ENCODE results near the gene AMN1.

DNA sequence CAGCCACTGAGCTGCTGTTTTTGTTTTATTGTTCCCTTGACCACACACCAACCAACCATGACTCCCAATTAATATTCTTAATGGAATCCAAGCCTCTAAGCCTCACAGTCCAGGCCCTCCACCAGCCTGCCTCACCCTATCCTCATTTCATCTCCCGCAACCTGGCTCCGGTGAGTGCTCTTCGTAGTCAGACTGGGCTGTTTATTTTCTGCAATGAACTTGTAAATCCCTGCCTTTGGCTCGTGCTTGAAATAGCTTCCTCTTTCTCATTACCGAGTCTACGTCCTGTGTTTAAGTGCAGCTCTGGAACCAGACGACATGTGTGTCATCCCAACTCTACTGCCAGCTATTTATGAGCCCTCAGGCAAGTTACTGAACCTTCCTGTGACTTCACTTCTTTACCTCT lies 81.7 kb downstream of the AMN1 start:
- TF ChIP-seq CTCF (optimal IDR thresholded peaks at IDR 0.05 in 1 of 3, IDR thresholded peaks at IDR 0.05 in 1 of 3, conservative IDR thresholded peaks at IDR 0.05 in 1 of 3; ENCODE audit: extremely low read depth in 1 of 3, insufficient read depth in 2 of 3, low read length in 3 of 3) = no peak
- no peak for TF ChIP-seq EZH2 (IDR thresholded peaks at IDR 0.05; ENCODE audit: low read length)

All from keratinocyte (primary cell).